ENCODE measurements around the gene DCANP1. TPM values are rescaled to one million over a fixed set of nuclear protein-coding genes. Genes with fewer than 3 reads are reported as not detected.

DCANP1 gene
- total and polyA plus RNA-seq, 2 of the 13 experiments (the other 11 are each of a cell fraction or from before 2014, with no cell fraction given), result not detected

GRCh38 chr5:135489466-135490244 is 42.5 kb upstream of the DCANP1 start (continued):
- no peak for TF ChIP-seq CEBPZ (IDR thresholded peaks at IDR 0.05; ENCODE audit: low read length)
- TF ChIP-seq ZNF691 (CRISPR knock-in tag; IDR thresholded peaks at IDR 0.05; ENCODE audit: borderline replicate concordance, low read depth), result no peak
- no peak for TF ChIP-seq ZNF235 (CRISPR knock-in tag; IDR thresholded peaks at IDR 0.05; ENCODE audit: borderline replicate concordance)
- TF ChIP-seq ATF7-NPFF (CRISPR knock-in tag; IDR thresholded peaks at IDR 0.05; ENCODE audit: low read depth), result peak; percentile 42; the same call in 1 of the 2 replicates
- peak; percentile 45 for TF ChIP-seq NR2C2 (CRISPR knock-in tag; IDR thresholded peaks at IDR 0.05; ENCODE audit: borderline replicate concordance)
- TF ChIP-seq KLF11 (CRISPR knock-in tag; IDR thresholded peaks at IDR 0.05), result no peak
- TF ChIP-seq TARDBP (CRISPR knock-in tag; IDR thresholded peaks at IDR 0.05), result 0 out of 2 replicates have a peak, but pooled peaks have one; percentile 36
- TF ChIP-seq MATR3 (CRISPR knock-in tag; IDR thresholded peaks at IDR 0.05), result no peak
- peak; percentile 55; the same call in 1 of the 2 replicates for TF ChIP-seq PHF21A (CRISPR knock-in tag; IDR thresholded peaks at IDR 0.05)
- no peak for TF ChIP-seq PPARG (CRISPR knock-in tag; conservative IDR thresholded peaks at IDR 0.05)
- TF ChIP-seq RERE (CRISPR knock-in tag; IDR thresholded peaks at IDR 0.05; ENCODE audit: low read depth), result peak; percentile 90; the same call in 1 of the 2 replicates
- no peak for TF ChIP-seq FOXP1 (IDR thresholded peaks at IDR 0.05)
- peak; percentile 73; the same call in 1 of the 2 replicates for TF ChIP-seq FOXP1 (CRISPR knock-in tag; IDR thresholded peaks at IDR 0.05)
- TF ChIP-seq PAXIP1 (CRISPR knock-in tag; conservative IDR thresholded peaks at IDR 0.05), result peak; percentile 67
- no peak for TF ChIP-seq NKX3-1 (CRISPR knock-in tag; IDR thresholded peaks at IDR 0.05)

Measured in HepG2 (cell line).